Spleen (tissue), 3 donors: ENCODE data around the gene DNAJC16.

Source experiments
- POLR2A ChIP-seq, 3 donors: fragments of 450-650 bp; IDR thresholded peaks; one replicate each; pipeline ENCODE4 v1.5.1; 2017; ENCODE audit warnings: antibody characterized with exemption in 3 of 3, mild to moderate bottlenecking in 1 of 3
- POLR2AphosphoS5 ChIP-seq, 3 donors: sonication (generic); formaldehyde crosslinking; IDR thresholded peaks; one replicate each; pipeline ENCODE4 v1.5.1; 2017; ENCODE audit warnings: antibody characterized with exemption in 3 of 3

DNA sequence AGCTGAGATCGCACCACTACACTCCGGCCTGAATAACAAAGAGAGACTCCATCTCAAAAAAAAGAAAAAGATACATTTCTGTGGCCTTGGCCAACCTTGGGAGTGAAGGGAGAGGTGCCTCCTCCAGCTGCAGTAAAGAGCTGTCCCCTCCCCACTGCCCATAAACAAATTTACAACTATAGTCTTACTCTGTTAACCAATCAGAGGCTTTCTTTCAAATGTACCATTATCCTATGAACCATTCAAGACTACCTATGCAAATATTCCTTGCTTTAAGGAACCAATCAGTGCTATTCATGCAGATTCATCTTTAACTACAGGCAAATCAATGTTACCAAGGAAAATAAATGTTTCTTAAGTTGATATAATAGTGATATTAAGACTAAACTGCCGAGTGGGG, 49.7 kb upstream of the DNAJC16 start:
- TF ChIP-seq POLR2A (IDR thresholded peaks at IDR 0.05) (no peak), POLR2AphosphoS5 (IDR thresholded peaks at IDR 0.05) (no peak)
